OCI-LY3 (cell line): ENCODE measurements around the gene TUBGCP5.
"Not testable (repeated sequence)": the region's sequence is repeated elsewhere in the genome, so short reads cannot be mapped to it uniquely, and the experiment has no call there.

Experiments used
- EZH2phosphoT487 ChIP-seq: fragments of 200-600 bp; shearing (Covaris generic); IDR thresholded peaks from 2 replicates; pipeline ENCODE4 v1.6.1; 2018; ENCODE audit warnings: antibody characterized with exemption, mixed run types, low read depth
- TF ChIP-seq, protein P1 (sequence below): fragments of 200-600, 300-600 bp; sonication (generic); IDR thresholded peaks from 2 replicates; pipeline ENCODE4 v1.5.1; 2014; ENCODE audit warnings: antibody characterized with exemption, low read length, low read depth

DNA sequence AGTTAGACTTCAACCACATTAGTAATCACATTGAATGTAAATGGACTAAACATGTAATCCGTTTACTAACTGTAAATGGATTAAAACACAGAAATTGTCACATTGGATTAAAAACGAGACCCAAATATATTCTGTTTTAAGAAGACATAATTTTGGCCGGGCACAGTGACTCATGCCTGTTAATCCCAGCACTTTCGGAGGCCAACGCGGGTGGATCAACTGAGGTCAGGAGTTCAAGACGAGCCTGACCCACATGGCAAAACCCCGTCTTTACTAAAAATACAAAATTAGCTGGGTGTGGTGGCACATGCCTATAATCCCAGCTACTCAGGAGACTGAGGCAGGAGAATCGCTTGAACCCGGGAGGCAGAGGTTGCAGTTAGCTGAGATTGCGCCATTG is 57.4 kb downstream of the TUBGCP5 start:
- TF ChIP-seq, protein P1, sequence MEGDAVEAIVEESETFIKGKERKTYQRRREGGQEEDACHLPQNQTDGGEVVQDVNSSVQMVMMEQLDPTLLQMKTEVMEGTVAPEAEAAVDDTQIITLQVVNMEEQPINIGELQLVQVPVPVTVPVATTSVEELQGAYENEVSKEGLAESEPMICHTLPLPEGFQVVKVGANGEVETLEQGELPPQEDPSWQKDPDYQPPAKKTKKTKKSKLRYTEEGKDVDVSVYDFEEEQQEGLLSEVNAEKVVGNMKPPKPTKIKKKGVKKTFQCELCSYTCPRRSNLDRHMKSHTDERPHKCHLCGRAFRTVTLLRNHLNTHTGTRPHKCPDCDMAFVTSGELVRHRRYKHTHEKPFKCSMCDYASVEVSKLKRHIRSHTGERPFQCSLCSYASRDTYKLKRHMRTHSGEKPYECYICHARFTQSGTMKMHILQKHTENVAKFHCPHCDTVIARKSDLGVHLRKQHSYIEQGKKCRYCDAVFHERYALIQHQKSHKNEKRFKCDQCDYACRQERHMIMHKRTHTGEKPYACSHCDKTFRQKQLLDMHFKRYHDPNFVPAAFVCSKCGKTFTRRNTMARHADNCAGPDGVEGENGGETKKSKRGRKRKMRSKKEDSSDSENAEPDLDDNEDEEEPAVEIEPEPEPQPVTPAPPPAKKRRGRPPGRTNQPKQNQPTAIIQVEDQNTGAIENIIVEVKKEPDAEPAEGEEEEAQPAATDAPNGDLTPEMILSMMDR, result not testable (repeated sequence)
- TF ChIP-seq EZH2phosphoT487, result not testable (repeated sequence)
